Measurements from ENCODE around the gene COL6A6. TPM values are rescaled to one million over a fixed set of nuclear protein-coding genes. Genes with fewer than 3 reads are reported as not detected.

Gene COL6A6
- total RNA-seq, 3 donors from 2014 or later, result 0.05 TPM; not detected in 2

DNA sequence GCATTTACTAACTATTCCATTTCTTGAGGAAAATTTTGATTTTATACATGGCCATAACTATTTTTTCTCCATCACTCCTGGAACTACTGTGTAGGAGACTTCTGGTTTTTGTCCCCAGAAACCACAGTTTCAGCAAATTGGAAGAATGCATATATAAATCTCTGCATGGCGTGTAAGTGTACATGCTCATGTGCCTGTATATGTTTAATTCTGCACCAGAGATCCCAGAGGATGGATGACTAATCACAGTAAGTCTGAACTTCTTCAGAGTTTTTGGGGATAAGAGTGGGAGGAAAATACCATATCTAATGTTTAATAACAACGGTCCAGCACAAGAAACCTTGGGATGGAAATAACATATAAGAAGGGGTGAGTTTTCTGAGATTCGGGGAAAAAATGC lies 10.9 kb upstream of the COL6A6 start:
- intact Hi-C loops (cut with DNase I, micrococcal nuclease), result no loop called here
- TF ChIP-seq, protein P1, sequence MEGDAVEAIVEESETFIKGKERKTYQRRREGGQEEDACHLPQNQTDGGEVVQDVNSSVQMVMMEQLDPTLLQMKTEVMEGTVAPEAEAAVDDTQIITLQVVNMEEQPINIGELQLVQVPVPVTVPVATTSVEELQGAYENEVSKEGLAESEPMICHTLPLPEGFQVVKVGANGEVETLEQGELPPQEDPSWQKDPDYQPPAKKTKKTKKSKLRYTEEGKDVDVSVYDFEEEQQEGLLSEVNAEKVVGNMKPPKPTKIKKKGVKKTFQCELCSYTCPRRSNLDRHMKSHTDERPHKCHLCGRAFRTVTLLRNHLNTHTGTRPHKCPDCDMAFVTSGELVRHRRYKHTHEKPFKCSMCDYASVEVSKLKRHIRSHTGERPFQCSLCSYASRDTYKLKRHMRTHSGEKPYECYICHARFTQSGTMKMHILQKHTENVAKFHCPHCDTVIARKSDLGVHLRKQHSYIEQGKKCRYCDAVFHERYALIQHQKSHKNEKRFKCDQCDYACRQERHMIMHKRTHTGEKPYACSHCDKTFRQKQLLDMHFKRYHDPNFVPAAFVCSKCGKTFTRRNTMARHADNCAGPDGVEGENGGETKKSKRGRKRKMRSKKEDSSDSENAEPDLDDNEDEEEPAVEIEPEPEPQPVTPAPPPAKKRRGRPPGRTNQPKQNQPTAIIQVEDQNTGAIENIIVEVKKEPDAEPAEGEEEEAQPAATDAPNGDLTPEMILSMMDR (IDR thresholded peaks at IDR 0.05), result no peak
- ATAC-seq (no peak), DNase-seq (no peak)
- no peaks in the 10 kb centered on the region for H3K9me3 ChIP-seq
- no peaks in the 10 kb centered on the region for H3K36me3 ChIP-seq (ENCODE audit: low read depth)
- H3K4me3 ChIP-seq, result no peak overlapping the region
- no peaks in the 10 kb centered on the region for H3K4me1 ChIP-seq (ENCODE audit: low read depth)

DNA sequence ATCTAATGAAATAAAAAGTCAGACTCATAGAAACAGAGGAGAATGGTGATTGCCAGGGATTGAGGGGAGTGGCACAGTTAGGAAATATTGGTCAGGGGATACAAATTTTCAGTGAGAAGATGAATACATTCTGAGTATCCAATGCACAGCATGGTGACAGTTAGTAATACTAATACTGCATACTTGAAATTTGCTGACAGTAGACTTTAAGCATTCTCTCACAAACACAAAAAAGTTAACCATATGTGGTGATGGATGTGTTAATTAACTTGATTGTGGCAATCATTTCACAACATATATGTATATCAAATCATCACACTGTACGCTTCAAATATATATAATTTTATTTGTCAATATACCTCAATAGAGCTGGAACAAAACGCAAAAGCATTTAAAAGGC lies 9.2 kb upstream of the COL6A6 start:
- TF ChIP-seq, protein P1 (IDR thresholded peaks at IDR 0.05), result no peak

DNA sequence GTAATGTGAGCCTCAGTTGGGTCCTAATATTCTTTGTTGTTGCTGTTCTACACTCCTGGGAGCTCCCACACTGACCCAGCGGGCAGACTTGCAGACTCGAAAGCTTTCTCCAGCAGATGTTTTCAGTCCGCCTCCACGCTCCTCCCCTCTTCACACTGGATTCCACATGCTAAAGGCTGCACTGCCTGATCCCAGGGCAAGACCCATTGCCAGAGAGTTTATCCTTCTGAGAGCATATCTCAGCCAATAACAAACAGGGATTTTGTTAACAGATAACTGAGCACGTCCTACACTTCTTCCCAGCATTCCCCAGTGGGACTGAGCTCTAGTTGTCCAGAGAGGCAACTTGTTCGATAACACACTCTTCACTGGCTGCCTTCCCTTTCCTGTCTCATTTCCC lies 8.0 kb upstream of the COL6A6 start:
- ATAC-seq, result peak; percentile 24
- peak in 1 of 3 donors; percentile 24 for DNase-seq
- Histone ChIP-seq H3K9me3 (no peaks in the 10 kb centered on the region), H3K4me1 (ENCODE audit: low read depth) (no peaks in the 10 kb centered on the region), H3K36me3 (ENCODE audit: low read depth) (no peaks in the 10 kb centered on the region), H3K4me3 (no peak overlapping the region)
- intact Hi-C loops (cut with DNase I, micrococcal nuclease), result no loop called here
- TF ChIP-seq, protein P1 (IDR thresholded peaks at IDR 0.05), result no peak

More for the DNA sequence above, 9.2 kb upstream of the COL6A6 start:
- Histone ChIP-seq H3K9me3 (no peaks in the 10 kb centered on the region), H3K4me3 (no peak overlapping the region), H3K4me1 (ENCODE audit: low read depth) (no peaks in the 10 kb centered on the region), H3K36me3 (ENCODE audit: low read depth) (no peaks in the 10 kb centered on the region)
- DNase-seq, result no peak
- intact Hi-C loops (cut with DNase I, micrococcal nuclease), result no loop called here
- ATAC-seq, result no peak

DNA sequence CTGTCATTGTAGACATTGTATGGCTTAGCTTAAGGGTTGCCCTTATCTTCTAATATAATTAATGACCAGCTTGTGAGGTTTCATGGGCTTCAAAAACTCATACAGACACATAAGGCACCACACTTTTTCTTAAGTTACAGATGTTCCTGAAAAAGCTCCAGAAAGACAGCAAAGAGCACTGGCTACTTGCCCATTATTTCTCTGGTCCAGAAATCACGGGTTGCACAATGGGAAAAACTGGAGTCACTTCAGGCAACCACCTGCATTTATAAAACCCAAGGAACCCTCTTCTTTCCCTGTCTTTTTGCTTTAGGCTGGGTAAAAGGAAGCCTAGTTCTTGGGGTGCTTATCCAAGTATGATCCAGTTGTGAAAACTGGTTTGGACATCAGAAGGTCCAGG lies 2.3 kb upstream of the COL6A6 start:
- TF ChIP-seq, protein P1 (IDR thresholded peaks at IDR 0.05), result no peak
- DNase-seq (no peak), ATAC-seq (no peak)
- intact Hi-C loops (cut with DNase I, micrococcal nuclease), result no loop called here
- H3K9me3 ChIP-seq, result no peaks in the 10 kb centered on the region
- H3K4me1 ChIP-seq (ENCODE audit: low read depth), result no peaks in the 10 kb centered on the region
- no peaks in the 10 kb centered on the region for H3K36me3 ChIP-seq (ENCODE audit: low read depth)
- H3K4me3 ChIP-seq, result no peak overlapping the region

DNA sequence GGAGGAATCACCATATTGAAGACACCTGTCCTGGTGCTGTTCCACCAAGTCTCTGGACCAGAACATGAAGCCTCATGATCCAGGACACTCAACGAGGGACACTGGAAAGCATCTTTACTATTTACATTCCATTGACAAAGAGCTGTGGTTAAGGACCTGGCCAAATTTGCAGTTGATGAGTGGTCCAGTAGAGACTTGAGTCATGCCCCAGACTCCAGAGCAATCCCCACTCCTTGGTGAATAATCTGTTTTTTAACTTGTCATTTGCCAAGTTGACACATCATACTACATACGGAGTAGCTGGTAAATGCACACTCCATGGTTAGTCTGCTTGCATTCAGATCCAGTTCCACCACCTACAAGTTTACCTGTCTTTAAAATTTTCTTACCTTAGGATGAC lies 1.2 kb upstream of the COL6A6 start:
- DNase-seq (no peak), ATAC-seq (no peak)
- no peaks in the 10 kb centered on the region for H3K4me1 ChIP-seq (ENCODE audit: low read depth)
- TF ChIP-seq, protein P1 (IDR thresholded peaks at IDR 0.05), result no peak
- H3K4me3 ChIP-seq, result no peak overlapping the region
- intact Hi-C loops (cut with DNase I, micrococcal nuclease), result no loop called here
- no peaks in the 10 kb centered on the region for H3K36me3 ChIP-seq (ENCODE audit: low read depth)
- H3K9me3 ChIP-seq, result no peaks in the 10 kb centered on the region

DNA sequence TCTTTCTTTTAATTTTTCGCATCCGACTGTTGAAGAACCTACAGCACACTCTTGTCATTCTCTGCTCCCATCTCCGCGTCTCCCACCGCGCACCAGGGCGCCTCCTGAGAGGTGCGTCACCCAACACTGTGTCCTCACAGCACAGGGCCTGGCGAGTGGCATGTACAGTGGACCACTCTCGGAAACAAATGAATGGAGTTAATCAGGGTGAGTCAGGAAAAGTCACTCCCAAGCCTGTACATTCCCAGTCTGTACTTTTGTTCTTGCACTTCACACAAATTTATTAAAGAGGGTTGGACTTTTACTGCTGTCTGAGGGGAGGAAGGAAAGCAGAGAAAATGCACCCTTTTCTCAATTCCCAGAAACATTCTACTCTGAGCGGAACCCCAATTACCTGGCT lies 625 bp downstream of the COL6A6 start:
- H3K36me3 ChIP-seq (ENCODE audit: low read depth), result no peaks in the 10 kb centered on the region
- no peak for DNase-seq
- no peaks in the 10 kb centered on the region for H3K9me3 ChIP-seq
- TF ChIP-seq, protein P1 (IDR thresholded peaks at IDR 0.05), result no peak
- no peak overlapping the region for H3K4me3 ChIP-seq
- H3K4me1 ChIP-seq (ENCODE audit: low read depth), result no peaks in the 10 kb centered on the region
- intact Hi-C loops (cut with DNase I, micrococcal nuclease), result no loop called here
- ATAC-seq, result no peak
